ENCODE results near the gene KIAA1328.

GRCh38 chr18:37243741-37244140, 414.8 kb downstream of the KIAA1328 start:
- TF ChIP-seq POLR2AphosphoS5 (IDR thresholded peaks at IDR 0.05; ENCODE audit: insufficient read depth, low read depth, low read length) (no peak), POLR2A (IDR thresholded peaks at IDR 0.05; ENCODE audit: low read depth, low read length) (no peak), EZH2 (IDR thresholded peaks at IDR 0.05; ENCODE audit: borderline replicate concordance, low read depth, low read length, severe bottlenecking) (no peak), FOS (IDR thresholded peaks at IDR 0.05; ENCODE audit: borderline replicate concordance, insufficient read depth, low read length) (no peak), MYC (IDR thresholded peaks at IDR 0.05; ENCODE audit: low read depth, low read length) (no peak), MAX (IDR thresholded peaks at IDR 0.05; ENCODE audit: insufficient read depth, insufficient read length) (no peak), JUN (IDR thresholded peaks at IDR 0.05; ENCODE audit: borderline replicate concordance, insufficient read depth, insufficient read length, low read depth) (no peak)
- TF ChIP-seq, protein P1, sequence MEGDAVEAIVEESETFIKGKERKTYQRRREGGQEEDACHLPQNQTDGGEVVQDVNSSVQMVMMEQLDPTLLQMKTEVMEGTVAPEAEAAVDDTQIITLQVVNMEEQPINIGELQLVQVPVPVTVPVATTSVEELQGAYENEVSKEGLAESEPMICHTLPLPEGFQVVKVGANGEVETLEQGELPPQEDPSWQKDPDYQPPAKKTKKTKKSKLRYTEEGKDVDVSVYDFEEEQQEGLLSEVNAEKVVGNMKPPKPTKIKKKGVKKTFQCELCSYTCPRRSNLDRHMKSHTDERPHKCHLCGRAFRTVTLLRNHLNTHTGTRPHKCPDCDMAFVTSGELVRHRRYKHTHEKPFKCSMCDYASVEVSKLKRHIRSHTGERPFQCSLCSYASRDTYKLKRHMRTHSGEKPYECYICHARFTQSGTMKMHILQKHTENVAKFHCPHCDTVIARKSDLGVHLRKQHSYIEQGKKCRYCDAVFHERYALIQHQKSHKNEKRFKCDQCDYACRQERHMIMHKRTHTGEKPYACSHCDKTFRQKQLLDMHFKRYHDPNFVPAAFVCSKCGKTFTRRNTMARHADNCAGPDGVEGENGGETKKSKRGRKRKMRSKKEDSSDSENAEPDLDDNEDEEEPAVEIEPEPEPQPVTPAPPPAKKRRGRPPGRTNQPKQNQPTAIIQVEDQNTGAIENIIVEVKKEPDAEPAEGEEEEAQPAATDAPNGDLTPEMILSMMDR (IDR thresholded peaks at IDR 0.05; ENCODE audit: extremely low read depth in 1 of 2, insufficient read depth in 1 of 2, low read depth in 1 of 2, low read length in 2 of 2), result no peak
